PC-9 (cell line): Measurements from ENCODE around the gene KASH5. TPM values are rescaled to one million over a fixed set of nuclear protein-coding genes. Genes with fewer than 3 reads are reported as not detected.

ENCODE experiments used
- BruUV-seq: library from RNA; stranded (reverse); fragments of 400-500 nt; replicated peaks from 2 replicates; lab custom pipeline; 2021; lab: Mats Ljungman, UMichigan
- CTCF ChIA-PET: fragments of 300-600 bp; sonication (Branson Sonifier 250); formaldehyde crosslinking; loops from one replicate; lab custom pipeline; 2022; ENCODE audit warnings: antibody characterized with exemption; lab: Charles Lee
- POLR2A ChIA-PET: fragments of 300-600 bp; sonication (Branson Sonifier 250); formaldehyde crosslinking; loops from one replicate; lab custom pipeline; 2022; ENCODE audit warnings: antibody characterized with exemption; ENCODE audit not compliant: unreplicated experiment; lab: Charles Lee
- DNase-seq, 2 experiments: peaks; one replicate each; pipeline versions ENCODE4 v3.0.0 to v3.0.0-alpha.2; 2015 to 2022; ENCODE audit warnings: mixed read lengths in 1 of 2
- H2AFZ ChIP-seq: fragments of 200-600 bp; sonication (generic); 2 replicates; pipeline ENCODE4 v1.8.1; 2017; ENCODE audit warnings: antibody characterized with exemption
- H3F3A ChIP-seq: fragments of 200-600 bp; sonication (generic); 2 replicates; pipeline ENCODE4 v1.8.1; 2017; ENCODE audit warnings: antibody characterized with exemption, mild to moderate bottlenecking, low read depth; ENCODE audit not compliant: insufficient read depth
- H3K27ac ChIP-seq: fragments of 200-600 bp; sonication (generic); 2 replicates; pipeline ENCODE4 v1.6.1; 2016; ENCODE audit warnings: mixed run types
- H3K27me3 ChIP-seq: fragments of 200-600 bp; sonication (generic); 2 replicates; pipeline ENCODE4 v1.6.1; 2016; ENCODE audit warnings: low read depth, mixed run types; ENCODE audit not compliant: insufficient read depth
- H3K36me3 ChIP-seq: fragments of 200-600 bp; sonication (generic); 2 replicates; pipeline ENCODE4 v1.6.1; 2016; ENCODE audit warnings: low read depth, mixed run types
- H3K4me1 ChIP-seq: fragments of 200-600 bp; sonication (generic); replicated peaks from 2 replicates; pipeline ENCODE4 v1.6.1; 2016; ENCODE audit warnings: mixed run types; ENCODE audit not compliant: insufficient read depth
- H3K4me2 ChIP-seq: fragments of 200-600 bp; sonication (generic); 2 replicates; pipeline ENCODE4 v1.6.1; 2017; ENCODE audit warnings: mixed run types
- H3K4me3 ChIP-seq: fragments of 200-600 bp; sonication (generic); 2 replicates; pipeline ENCODE4 v1.6.1; 2016; ENCODE audit warnings: mixed run types
- H3K79me2 ChIP-seq: fragments of 200-600 bp; sonication (generic); 2 replicates; pipeline ENCODE4 v1.6.1; 2017; ENCODE audit warnings: low read depth, mixed run types
- H3K9me2 ChIP-seq: fragments of 200-600 bp; sonication (generic); 2 replicates; pipeline ENCODE4 v1.8.1; 2017; ENCODE audit warnings: mild to moderate bottlenecking; ENCODE audit not compliant: insufficient read depth
- H3K9me3 ChIP-seq: fragments of 200-600 bp; sonication (generic); 2 replicates; pipeline ENCODE4 v1.8.1; 2016; ENCODE audit warnings: low read depth; ENCODE audit not compliant: insufficient read depth
- H4K20me1 ChIP-seq: fragments of 200-600 bp; sonication (generic); 2 replicates; pipeline ENCODE4 v1.8.1; 2017; ENCODE audit not compliant: insufficient read depth
- CTCF ChIP-seq: fragments of 200-600 bp; sonication (generic); conservative IDR thresholded peaks from 2 replicates; pipeline ENCODE4 v1.6.1; 2017; ENCODE audit warnings: mixed run types, antibody characterized with exemption, mild to moderate bottlenecking, moderate library complexity
- EZH2 ChIP-seq: fragments of 200-600 bp; sonication (generic); IDR thresholded peaks from 2 replicates; pipeline ENCODE4 v1.8.0; 2017; ENCODE audit warnings: antibody characterized with exemption, low read depth
- intact Hi-C: fragments of 100-400 bp; cut with micrococcal nuclease; formaldehyde crosslinking; loops from one replicate; pipeline ENCODE4 v1.10.0; 2022; ENCODE audit not compliant: unreplicated experiment
- total RNA-seq: library from RNA; stranded (reverse); gene quantifications from 2 replicates; pipeline ENCODE4 v1.2.3, GENCODE V29; 2021

The KASH5 gene
- total RNA-seq, 1 experiment from 2014 or later, result 0.39 TPM

- TF ChIP-seq EZH2 (no peak), CTCF (no peak)
- H3K27me3 ChIP-seq, result peaks cover 57% of the 10 kb centered on the region
- POLR2A ChIA-PET, result no interaction called here
Measured at GRCh38 chr19:49430172-49430677, 42.2 kb downstream of the KASH5 start.

DNA sequence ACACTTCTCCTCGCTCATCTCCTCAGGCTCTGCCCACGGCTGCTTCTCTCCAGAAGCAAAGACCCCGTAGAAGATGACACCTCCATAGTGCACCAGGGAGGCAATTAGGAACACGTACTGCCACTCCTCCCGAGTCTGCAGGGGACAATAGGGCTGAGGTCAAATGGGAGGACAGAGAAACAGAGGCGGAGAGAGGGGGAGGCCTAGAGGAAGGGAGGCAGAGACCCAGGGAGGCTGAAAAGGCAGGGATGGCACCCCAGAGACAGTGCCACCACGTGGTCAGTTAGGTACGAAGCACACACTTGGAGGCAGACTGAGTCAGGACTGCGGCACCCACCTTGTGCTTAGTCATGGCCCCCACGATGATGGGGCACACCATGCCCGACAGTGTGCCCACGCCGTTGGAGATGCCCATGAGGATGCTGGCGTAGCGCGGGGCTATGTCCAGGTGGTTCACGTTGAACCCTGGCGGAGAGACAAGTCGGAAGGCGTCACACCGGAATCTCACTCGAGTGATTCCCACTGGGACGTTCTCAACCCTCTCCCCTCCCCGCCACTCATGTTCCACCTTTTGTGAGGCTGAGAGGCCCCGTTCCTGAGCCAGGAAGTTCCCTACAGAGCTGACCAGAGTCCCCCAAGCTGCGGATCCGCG, 42.8 kb downstream of the KASH5 start:
- CTCF ChIA-PET, result no interaction called here
- H3K79me2 ChIP-seq, result no peaks in the 10 kb centered on the region
- intact Hi-C loops, result no loop called here
- no peaks in the 10 kb centered on the region for H4K20me1 ChIP-seq
- no peaks in the 10 kb centered on the region for H3K36me3 ChIP-seq
- peaks cover 51% of the 10 kb centered on the region for H3K27me3 ChIP-seq
- DNase-seq, result no peak
- POLR2A ChIA-PET, result no interaction called here
- H3K4me3 ChIP-seq, result no peak overlapping the region
- H2AFZ ChIP-seq, result no peak overlapping the region
- H3K9me3 ChIP-seq, result no peaks in the 10 kb centered on the region
- no TSS peak for BruUV-seq
- H3K9me2 ChIP-seq, result no peaks in the 10 kb centered on the region
- no peaks in the 10 kb centered on the region for H3K4me1 ChIP-seq
- no peak overlapping the region for H3K4me2 ChIP-seq
- H3K27ac ChIP-seq, result no peak overlapping the region
- H3F3A ChIP-seq, result peaks cover 6% of the 10 kb centered on the region; the same call in 1 of the 2 replicates
- TF ChIP-seq EZH2 (no peak), CTCF (peak; percentile 36; the same call in 1 of the 2 replicates)

More at GRCh38 chr19:49430172-49430677, 42.2 kb downstream of the KASH5 start:
- Histone ChIP-seq H3K4me2 (no peak overlapping the region), H3K36me3 (no peaks in the 10 kb centered on the region), H3K9me2 (no peaks in the 10 kb centered on the region), H2AFZ (no peak overlapping the region), H3K27ac (no peak overlapping the region), H3K79me2 (no peaks in the 10 kb centered on the region), H3K4me1 (no peaks in the 10 kb centered on the region), H3F3A (peaks cover 6% of the 10 kb centered on the region; the same call in 1 of the 2 replicates), H4K20me1 (no peaks in the 10 kb centered on the region), H3K4me3 (no peak overlapping the region), H3K9me3 (no peaks in the 10 kb centered on the region)
- intact Hi-C loops, result no loop called here
- no peak for DNase-seq
- no TSS peak for BruUV-seq
- CTCF ChIA-PET, result no interaction called here

- H3K27ac ChIP-seq, result no peak overlapping the region
- H3K79me2 ChIP-seq, result no peaks in the 10 kb centered on the region
- H3K9me3 ChIP-seq, result no peaks in the 10 kb centered on the region
- H3K4me3 ChIP-seq, result no peak overlapping the region
- POLR2A ChIA-PET, result no interaction called here
- no peaks in the 10 kb centered on the region for H3K36me3 ChIP-seq
- CTCF ChIA-PET, result no interaction called here
- no peaks in the 10 kb centered on the region for H4K20me1 ChIP-seq
- H3K4me1 ChIP-seq, result no peaks in the 10 kb centered on the region
- H3K4me2 ChIP-seq, result no peak overlapping the region
- peaks cover 6% of the 10 kb centered on the region; the same call in 1 of the 2 replicates for H3F3A ChIP-seq
- intact Hi-C loops, result no loop called here
- BruUV-seq, result no TSS peak
- H2AFZ ChIP-seq, result no peak overlapping the region
- peaks cover 46% of the 10 kb centered on the region for H3K27me3 ChIP-seq
- no peak for TF ChIP-seq EZH2
- TF ChIP-seq CTCF, result no peak
- H3K9me2 ChIP-seq, result no peaks in the 10 kb centered on the region
- no peak for DNase-seq
Measured at GRCh38 chr19:49431330-49431749, 43.3 kb downstream of the KASH5 start.
